Activated CD8-positive, alpha-beta memory T cell treated with anti-CD3 and anti-CD28 coated beads for 24 hours (primary cell): ENCODE data around the gene LRP2BP.
"Not testable (repeated sequence)": the region's sequence is repeated elsewhere in the genome, so short reads cannot be mapped to it uniquely, and the experiment has no call there.

Experiments used
- DNase-seq: peaks from one replicate; pipeline ENCODE4 v3.0.0-alpha.2; 2020

LRP2BP gene

GRCh38 chr4:185322803-185323202 lies 72.9 kb downstream of the LRP2BP start:
- DNase-seq: no peak

DNA sequence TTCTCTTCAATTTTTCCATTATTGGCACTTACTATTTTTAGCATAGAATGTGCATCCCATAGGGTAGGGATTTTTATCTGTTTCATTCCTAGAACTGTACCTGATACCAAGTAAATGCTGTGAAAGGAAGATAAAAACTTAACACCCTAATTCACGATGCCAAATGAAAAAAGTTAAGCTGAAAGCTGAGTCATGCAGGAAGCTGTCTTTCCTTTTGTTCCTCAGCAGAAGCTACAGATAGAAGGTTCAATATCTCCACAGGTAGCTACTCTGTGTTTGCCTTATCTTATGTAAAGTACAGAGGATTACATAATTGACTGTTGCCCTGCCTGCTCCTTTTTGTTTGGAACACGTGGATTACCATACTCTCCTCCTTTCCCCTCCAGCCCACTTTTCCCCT lies 77.0 kb downstream of the LRP2BP start:
- no peak for DNase-seq

- no peak for DNase-seq
Observed at GRCh38 chr4:185317880-185318279, 77.8 kb downstream of the LRP2BP start.

DNA sequence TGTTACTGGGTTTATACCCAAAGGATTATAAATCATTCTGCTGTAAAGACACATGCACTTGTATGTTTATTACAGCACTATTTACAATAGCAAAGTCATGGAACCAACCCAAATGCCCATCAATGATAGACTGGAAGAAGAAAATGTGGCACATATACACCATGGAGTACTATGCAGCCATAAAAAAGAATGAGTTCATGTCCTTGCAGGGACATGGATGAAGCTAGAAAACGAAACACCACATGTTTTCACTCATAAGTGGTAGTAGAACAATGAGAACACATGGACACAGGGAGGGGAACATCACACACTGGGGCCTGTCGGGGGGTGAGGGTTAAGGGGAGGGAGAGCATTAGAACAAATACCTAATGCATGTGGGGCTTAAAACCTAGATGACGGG lies 78.3 kb downstream of the LRP2BP start:
- not testable (repeated sequence) for DNase-seq
